ENCODE data around the gene TMEM212. TPM values are rescaled to one million over a fixed set of nuclear protein-coding genes. Genes with fewer than 3 reads are reported as not detected.

TMEM212 gene
- total and polyA plus RNA-seq, 2 of the 13 experiments (the other 11 are each of a cell fraction or from before 2014, with no cell fraction given), result not detected

GRCh38 chr3:171809861-171810628, 33.1 kb upstream of the TMEM212 start, which contains the start of gene PLD1 (continued):
- TF ChIP-seq PLSCR1 (CRISPR knock-in tag; IDR thresholded peaks at IDR 0.05; ENCODE audit: borderline replicate concordance) (no peak), MLXIP (CRISPR knock-in tag; IDR thresholded peaks at IDR 0.05; ENCODE audit: borderline replicate concordance) (no peak), THAP7 (CRISPR knock-in tag; IDR thresholded peaks at IDR 0.05) (peak; percentile 59), ZNF614 (CRISPR knock-in tag; IDR thresholded peaks at IDR 0.05; ENCODE audit: borderline replicate concordance) (peak; percentile 55; the same call in 1 of the 2 replicates), ZNF34 (CRISPR knock-in tag; IDR thresholded peaks at IDR 0.05; ENCODE audit: borderline replicate concordance) (no peak), HNRNPUL1 (IDR thresholded peaks at IDR 0.05; ENCODE audit: low read depth, low read length) (no peak; the same call in 1 of the 2 replicates), TOE1 (CRISPR knock-in tag; IDR thresholded peaks at IDR 0.05) (no peak), ZNF496 (CRISPR knock-in tag; IDR thresholded peaks at IDR 0.05; ENCODE audit: insufficient replicate concordance) (no peak), ARNTL (CRISPR knock-in tag; IDR thresholded peaks at IDR 0.05) (peak; percentile 88; the same call in 1 of the 2 replicates), FOXK2 (IDR thresholded peaks at IDR 0.05) (no peak), ZNF251 (CRISPR knock-in tag; IDR thresholded peaks at IDR 0.05) (no peak), ZNF7 (CRISPR knock-in tag; IDR thresholded peaks at IDR 0.05) (no peak), ZBTB42 (CRISPR knock-in tag; IDR thresholded peaks at IDR 0.05) (peak; percentile 92), SP4 (CRISPR knock-in tag; IDR thresholded peaks at IDR 0.05) (peak; percentile 37), REXO4 (CRISPR knock-in tag; IDR thresholded peaks at IDR 0.05; ENCODE audit: borderline replicate concordance) (no peak; the same call in 1 of the 2 replicates), ZBTB43 (CRISPR knock-in tag; conservative IDR thresholded peaks at IDR 0.05) (no peak; the same call in 1 of the 2 replicates), ZNF451 (CRISPR knock-in tag; IDR thresholded peaks at IDR 0.05) (no peak; the same call in 1 of the 2 replicates), SRSF4 (IDR thresholded peaks at IDR 0.05; ENCODE audit: low read depth, low read length, poor library complexity, severe bottlenecking) (no peak), ELF4 (CRISPR knock-in tag; IDR thresholded peaks at IDR 0.05; ENCODE audit: borderline replicate concordance) (peak; percentile 9; the same call in 1 of the 2 replicates), HOXD1 (CRISPR knock-in tag; IDR thresholded peaks at IDR 0.05) (no peak; the same call in 1 of the 2 replicates), ZBTB8A (CRISPR knock-in tag; IDR thresholded peaks at IDR 0.05; ENCODE audit: borderline replicate concordance, low read depth) (peak; percentile 89; the same call in 1 of the 2 replicates), PAWR (CRISPR knock-in tag; IDR thresholded peaks at IDR 0.05; ENCODE audit: borderline replicate concordance) (peak; percentile 85; the same call in 1 of the 2 replicates), TEAD2 (CRISPR knock-in tag; IDR thresholded peaks at IDR 0.05) (no peak), ZMAT3 (CRISPR knock-in tag; conservative IDR thresholded peaks at IDR 0.05) (0 out of 2 replicates have a peak, but pooled peaks have one; percentile 66), MTF1 (CRISPR knock-in tag; IDR thresholded peaks at IDR 0.05) (no peak)

Measured in HepG2 (cell line).